Fibroblast of lung (primary cell): Measurements from ENCODE around the gene KLHL29. TPM values are rescaled to one million over a fixed set of nuclear protein-coding genes. Genes with fewer than 3 reads are reported as not detected.

Experiments
- DNase-seq, 2 donors: peaks; one replicate each; pipeline versions ENCODE4 v3.0.0 to v3.0.0-alpha.2; 2010; ENCODE audit warnings: low read depth in 2 of 2
- H2AFZ ChIP-seq: 2 replicates; pipeline ENCODE4 v1.5.1; 2012; ENCODE audit warnings: low read length, control low read depth, inconsistent platforms
- H3K27ac ChIP-seq: 2 replicates; pipeline ENCODE4 v1.5.1; 2011; ENCODE audit warnings: low read length, control low read depth; ENCODE audit not compliant: insufficient read depth
- H3K27me3 ChIP-seq: 2 replicates; pipeline ENCODE4 v1.5.1; 2011; ENCODE audit warnings: mild to moderate bottlenecking, low read length; ENCODE audit not compliant: control insufficient read depth, insufficient read depth
- H3K36me3 ChIP-seq: 2 replicates; pipeline ENCODE4 v1.5.1; 2011; ENCODE audit warnings: low read length; ENCODE audit not compliant: control insufficient read depth, insufficient read depth
- H3K4me1 ChIP-seq: 2 replicates; pipeline ENCODE4 v1.5.1; 2011; ENCODE audit warnings: low read length; ENCODE audit not compliant: control insufficient read depth, insufficient read depth; ENCODE audit errors: extremely low read depth
- H3K4me2 ChIP-seq: 2 replicates; pipeline ENCODE4 v1.5.1; 2011; ENCODE audit warnings: low read length, control low read depth; ENCODE audit not compliant: insufficient read depth; ENCODE audit errors: extremely low read depth
- H3K4me3 ChIP-seq, 4 experiments: fragments of 200-600 bp in 1 of 4; sonication (generic) in 1 of 4; replicated peaks in 1 of 4; 2 replicates each; pipeline ENCODE4 v1.5.1; 2011 to 2016; ENCODE audit warnings: low read length in 4 of 4, low read depth in 3 of 4, mild to moderate bottlenecking in 3 of 4, control low read depth in 2 of 4, inconsistent platforms in 1 of 4, mixed read lengths in 1 of 4; ENCODE audit not compliant: insufficient read depth in 1 of 4; ENCODE audit errors: control extremely low read depth in 1 of 4
- H3K79me2 ChIP-seq: 2 replicates; pipeline ENCODE4 v1.5.1; 2012; ENCODE audit warnings: mild to moderate bottlenecking, low read length, inconsistent platforms; ENCODE audit not compliant: control insufficient read depth, insufficient read depth
- H3K9ac ChIP-seq: 2 replicates; pipeline ENCODE4 v1.5.1; 2011; ENCODE audit warnings: mild to moderate bottlenecking, low read length, control low read depth; ENCODE audit not compliant: insufficient read depth
- H3K9me3 ChIP-seq: 2 replicates; pipeline ENCODE4 v1.5.1; 2012; ENCODE audit warnings: low read depth, low read length; ENCODE audit not compliant: control insufficient read depth, insufficient read depth
- H4K20me1 ChIP-seq: 2 replicates; pipeline ENCODE4 v1.5.1; 2011; ENCODE audit warnings: low read length; ENCODE audit not compliant: control insufficient read depth, insufficient read depth; ENCODE audit errors: extremely low read depth
- CTCF ChIP-seq, 2 donors: IDR thresholded peaks in 1 of 2; conservative IDR thresholded peaks in 1 of 2; 1 replicate in 1 of 2; 2 replicates in 1 of 2; pipeline ENCODE4 v1.5.1; 2011 to 2012; ENCODE audit warnings: low read length in 2 of 2, control low read depth in 1 of 2, inconsistent platforms in 1 of 2, low read depth in 1 of 2, mild to moderate bottlenecking in 1 of 2
- EZH2 ChIP-seq: IDR thresholded peaks from 2 replicates; pipeline ENCODE4 v1.5.1; 2012; ENCODE audit warnings: low read length, control low read depth, mild to moderate bottlenecking; ENCODE audit errors: missing control alignments
- polyA plus RNA-seq, 2 donors: library from polyadenylated mRNA; depleted of rRNA in 1 of 2; stranded (reverse) in 1 of 2; unstranded in 1 of 2; fragments of >200 nt; gene quantifications; 2 replicates each; pipeline ENCODE4 v1.2.1, GENCODE V29; 2011 to 2012; ENCODE audit warnings: missing spikeins in 1 of 2
- total RNA-seq: library from RNA; depleted of rRNA; stranded (reverse); fragments of >200 nt; gene quantifications from 2 replicates; pipeline ENCODE4 v1.2.1, GENCODE V29; 2014

The KLHL29 gene
- total and polyA plus RNA-seq, 2 donors (not counting 1 experiment from before 2014, with no cell fraction given): 7.1 to 7.9 TPM

DNA sequence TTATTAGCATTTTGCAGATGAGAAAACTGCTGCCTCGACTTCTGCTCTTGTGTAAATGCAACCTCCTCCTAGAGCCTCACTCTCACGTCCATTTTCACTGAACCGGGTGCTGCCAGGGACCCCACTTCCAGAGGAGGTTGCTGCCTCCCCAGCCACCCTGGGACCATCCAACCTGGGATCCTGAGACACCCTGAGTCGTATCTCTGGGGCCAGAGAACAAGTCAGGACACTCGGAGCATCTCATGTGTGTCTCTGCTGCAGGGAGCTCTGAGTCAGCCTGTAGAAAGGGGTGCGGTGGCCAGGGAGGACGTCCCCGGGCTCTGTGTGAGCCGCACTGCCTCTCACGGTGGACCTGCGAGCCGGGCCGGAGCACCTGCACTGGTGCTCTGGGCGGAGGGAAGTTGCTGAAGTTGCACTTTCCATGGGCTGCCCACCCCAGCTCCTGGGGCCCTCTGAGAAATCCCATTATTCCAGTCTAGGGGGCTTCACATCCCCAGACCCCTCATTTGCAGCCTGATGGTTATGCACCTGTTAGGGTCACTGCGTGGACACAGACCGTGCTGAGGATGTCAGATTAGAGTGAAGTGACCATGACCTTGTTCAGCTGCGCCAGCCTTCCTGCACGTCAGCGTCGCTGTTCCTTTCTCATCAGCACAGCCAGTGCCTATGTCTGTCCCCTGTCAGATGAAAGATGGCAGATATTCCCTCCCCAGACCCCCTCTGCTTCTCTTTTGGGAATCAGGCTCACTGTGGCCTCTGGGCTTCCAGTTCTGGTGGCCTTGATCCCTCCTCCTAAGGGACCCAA is 230.4 kb downstream of the KLHL29 start:
- H3K4me1 ChIP-seq: peaks cover 2% of the 10 kb centered on the region
- no peak overlapping the region for H3K9ac ChIP-seq
- no peak overlapping the region for H3K27ac ChIP-seq
- H3K27me3 ChIP-seq: no peaks in the 10 kb centered on the region
- no peaks in the 10 kb centered on the region for H3K9me3 ChIP-seq
- TF ChIP-seq EZH2 (no peak), CTCF (conservative IDR thresholded peaks at IDR 0.05 in 1 of 2, IDR thresholded peaks at IDR 0.05 in 1 of 2; ENCODE audit: low read depth in 1 of 2, low read length in 2 of 2) (no peak)
- no peak overlapping the region for H3K4me3 ChIP-seq
- H3K79me2 ChIP-seq: no peaks in the 10 kb centered on the region
- H2AFZ ChIP-seq: no peak overlapping the region
- H4K20me1 ChIP-seq: no peaks in the 10 kb centered on the region
- no peak overlapping the region for H3K4me2 ChIP-seq
- DNase-seq: no peak
- no peaks in the 10 kb centered on the region for H3K36me3 ChIP-seq

DNA sequence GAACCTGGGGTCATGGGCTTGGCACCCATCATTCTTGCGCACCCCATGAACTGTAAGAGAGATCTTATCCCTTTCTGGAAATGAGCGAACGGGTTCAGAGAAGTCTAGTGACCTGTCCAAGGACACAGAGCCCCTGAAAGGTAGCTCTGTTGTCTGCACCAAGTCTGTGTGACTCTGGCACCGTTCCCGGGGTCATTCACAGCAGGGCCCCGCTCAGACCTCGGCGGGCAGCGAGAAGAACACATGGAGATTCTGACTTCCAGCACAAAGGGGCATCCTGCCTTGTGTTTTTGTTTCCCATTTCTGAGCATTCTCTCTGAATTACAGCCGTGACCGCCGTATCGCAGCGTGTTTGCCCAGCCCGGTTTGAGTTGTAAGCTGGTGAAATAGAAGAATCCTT is 231.7 kb downstream of the KLHL29 start:
- no peak overlapping the region for H3K9ac ChIP-seq
- no peak overlapping the region for H3K4me3 ChIP-seq
- no peaks in the 10 kb centered on the region for H3K9me3 ChIP-seq
- TF ChIP-seq EZH2 (no peak), CTCF (conservative IDR thresholded peaks at IDR 0.05 in 1 of 2, IDR thresholded peaks at IDR 0.05 in 1 of 2; ENCODE audit: low read depth in 1 of 2, low read length in 2 of 2) (no peak)
- H3K27ac ChIP-seq: no peak overlapping the region
- no peaks in the 10 kb centered on the region for H3K79me2 ChIP-seq
- H3K4me1 ChIP-seq: peaks cover 2% of the 10 kb centered on the region
- no peaks in the 10 kb centered on the region for H3K27me3 ChIP-seq
- H4K20me1 ChIP-seq: no peaks in the 10 kb centered on the region
- no peak for DNase-seq
- H3K36me3 ChIP-seq: no peaks in the 10 kb centered on the region
- no peak overlapping the region for H2AFZ ChIP-seq
- H3K4me2 ChIP-seq: no peak overlapping the region

DNA sequence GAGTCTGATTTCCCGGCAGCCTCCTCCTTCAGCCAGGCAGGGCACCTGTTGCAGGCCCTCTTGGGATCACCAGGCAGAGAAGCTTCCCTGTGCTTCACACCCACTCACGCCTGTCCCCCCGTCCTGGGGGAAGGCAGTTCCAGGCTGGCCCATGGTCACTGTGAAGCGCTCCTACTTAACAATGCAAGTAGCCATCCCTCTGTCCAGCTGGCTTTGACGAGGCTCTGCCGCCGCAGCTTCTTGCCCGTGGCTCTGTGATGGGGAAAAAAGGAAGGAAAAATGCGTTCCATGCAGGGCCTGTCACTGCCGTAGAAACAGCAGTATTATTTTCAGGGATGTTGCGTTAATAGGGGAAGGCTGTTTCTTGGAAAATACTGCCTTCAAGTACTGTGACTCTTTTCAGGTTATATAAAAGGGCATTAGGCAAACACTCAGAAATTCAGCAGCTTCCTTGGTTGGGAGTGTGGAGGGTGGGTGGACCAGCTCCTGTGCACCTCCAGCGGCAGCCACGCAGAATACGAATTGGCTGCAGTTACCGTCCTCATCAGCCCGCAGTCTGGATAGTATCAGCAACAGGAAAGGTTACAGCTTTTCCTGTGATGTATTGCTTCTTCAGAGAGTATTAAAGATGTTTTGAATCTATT is 232.3 kb downstream of the KLHL29 start:
- TF ChIP-seq EZH2: no peak
- peak; percentile 74 to 78 for TF ChIP-seq CTCF (conservative IDR thresholded peaks at IDR 0.05 in 1 of 2, IDR thresholded peaks at IDR 0.05 in 1 of 2; ENCODE audit: low read depth in 1 of 2, low read length in 2 of 2)
- H3K27me3 ChIP-seq: no peaks in the 10 kb centered on the region
- no peak overlapping the region for H3K9ac ChIP-seq
- no peaks in the 10 kb centered on the region for H3K36me3 ChIP-seq
- DNase-seq: peak; percentile 60 to 70
- no peaks in the 10 kb centered on the region for H4K20me1 ChIP-seq
- peak overlapping the region; percentile 38 for H2AFZ ChIP-seq
- H3K9me3 ChIP-seq: no peaks in the 10 kb centered on the region
- peak overlapping the region in 2 of 4 experiments; percentile 17 to 27 for H3K4me3 ChIP-seq
- peaks cover 2% of the 10 kb centered on the region for H3K4me1 ChIP-seq
- H3K79me2 ChIP-seq: no peaks in the 10 kb centered on the region
- peak overlapping the region; percentile 84 for H3K4me2 ChIP-seq
- peak overlapping the region; percentile 35 for H3K27ac ChIP-seq
